Neural crest cell (in vitro differentiated cells): ENCODE data around the gene GHRHR. TPM values are rescaled to one million over a fixed set of nuclear protein-coding genes. Genes with fewer than 3 reads are reported as not detected.

Source experiments
- DNase-seq: peaks from one replicate; pipeline ENCODE4 v3.0.0; 2021; ENCODE audit warnings: low read depth, mixed read lengths, low spot score
- H3K27ac Mint-ChIP-seq: one replicate; pipeline ENCODE4 v1.8.0; 2021; ENCODE audit warnings: mild to moderate bottlenecking, mixed read lengths; ENCODE audit not compliant: unreplicated experiment
- H3K27me3 Mint-ChIP-seq: 2 replicates; pipeline ENCODE4 v1.8.0; 2021; ENCODE audit warnings: low read depth, mild to moderate bottlenecking, mixed read lengths
- H3K36me3 Mint-ChIP-seq: 2 replicates; pipeline ENCODE4 v1.8.0; 2021; ENCODE audit warnings: low read depth, mild to moderate bottlenecking, mixed read lengths
- H3K4me1 Mint-ChIP-seq: 2 replicates; pipeline ENCODE4 v1.8.0; 2021; ENCODE audit warnings: mixed read lengths
- H3K4me3 Mint-ChIP-seq: one replicate; pipeline ENCODE4 v1.8.0; 2021; ENCODE audit warnings: mild to moderate bottlenecking, mixed read lengths
- H3K9me3 Mint-ChIP-seq: 2 replicates; pipeline ENCODE4 v1.8.0; 2021; ENCODE audit warnings: mixed read lengths
- total RNA-seq: library from RNA; stranded (reverse); gene quantifications from 2 replicates; pipeline ENCODE4 v1.2.1, GENCODE V29; 2021
- TF ChIP-seq, protein P1 (sequence below): fragments of 200-600 bp; sonication (generic); conservative IDR thresholded peaks from 2 replicates; pipeline ENCODE4 v1.5.0; 2021; ENCODE audit warnings: antibody characterized with exemption, mild to moderate bottlenecking

The GHRHR gene
- total RNA-seq, 1 donor from 2014 or later, result not detected

DNA sequence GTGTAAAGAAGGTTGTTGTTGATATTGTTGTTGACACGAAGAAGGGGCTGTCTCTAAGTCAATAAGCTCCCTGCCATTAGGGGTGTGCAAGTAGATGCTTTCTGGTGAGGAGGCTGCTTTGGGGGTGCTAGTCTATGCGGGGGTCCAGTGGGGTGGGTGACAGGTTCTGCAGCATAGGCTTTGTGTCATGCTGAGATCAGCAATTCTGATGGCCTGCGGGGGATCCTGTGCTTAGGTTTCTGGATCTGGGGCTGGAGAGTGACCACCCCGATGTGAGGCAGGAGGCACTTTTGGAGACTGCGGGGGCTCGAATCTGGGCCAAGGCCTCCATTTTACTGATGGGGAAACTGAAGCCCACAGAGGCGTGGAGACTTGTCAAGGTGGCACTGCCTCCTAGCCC lies 47.0 kb upstream of the GHRHR start:
- H3K4me3 Mint-ChIP-seq, result no peak overlapping the region
- H3K27ac Mint-ChIP-seq, result peak overlapping the region; percentile 93
- peaks cover 18% of the 10 kb centered on the region for H3K4me1 Mint-ChIP-seq

DNA sequence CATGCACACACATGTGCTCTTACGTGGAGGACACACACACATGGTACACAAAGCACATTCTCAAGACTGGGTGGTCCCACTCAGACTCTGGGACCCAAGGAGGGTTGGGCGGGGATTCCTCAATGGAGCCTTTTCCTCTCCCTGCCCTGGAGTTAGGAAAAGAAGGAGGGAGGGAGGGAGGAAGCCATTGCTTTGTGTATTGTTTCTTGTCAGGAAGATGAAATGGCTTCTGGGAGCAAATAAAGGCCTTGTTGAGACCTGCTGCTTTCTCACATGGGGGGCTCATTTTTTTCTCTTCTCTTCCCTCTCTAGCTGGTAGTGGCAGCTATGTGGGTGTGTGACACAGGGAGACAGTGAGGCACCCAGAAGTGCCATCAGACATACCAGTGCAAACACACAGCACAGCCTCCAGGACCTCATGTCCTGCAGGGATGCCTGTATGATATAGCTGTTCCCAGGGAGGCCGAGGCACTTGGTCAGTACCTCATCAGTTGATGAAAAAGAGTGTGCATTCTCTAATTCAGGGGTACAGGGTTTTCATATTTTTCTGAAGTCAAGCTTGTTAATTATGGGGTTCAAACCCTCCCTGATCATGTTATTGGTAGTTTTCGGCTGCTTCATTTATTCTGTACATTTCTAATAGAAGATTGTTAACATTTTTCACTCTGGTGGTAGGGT lies 46.4 kb upstream of the GHRHR start:
- no peak overlapping the region for H3K4me3 Mint-ChIP-seq
- H3K4me1 Mint-ChIP-seq, result peaks cover 18% of the 10 kb centered on the region
- DNase-seq, result no peak
- H3K27ac Mint-ChIP-seq, result peak overlapping the region; percentile 93
- no peaks in the 10 kb centered on the region for H3K27me3 Mint-ChIP-seq
- TF ChIP-seq, protein P1, sequence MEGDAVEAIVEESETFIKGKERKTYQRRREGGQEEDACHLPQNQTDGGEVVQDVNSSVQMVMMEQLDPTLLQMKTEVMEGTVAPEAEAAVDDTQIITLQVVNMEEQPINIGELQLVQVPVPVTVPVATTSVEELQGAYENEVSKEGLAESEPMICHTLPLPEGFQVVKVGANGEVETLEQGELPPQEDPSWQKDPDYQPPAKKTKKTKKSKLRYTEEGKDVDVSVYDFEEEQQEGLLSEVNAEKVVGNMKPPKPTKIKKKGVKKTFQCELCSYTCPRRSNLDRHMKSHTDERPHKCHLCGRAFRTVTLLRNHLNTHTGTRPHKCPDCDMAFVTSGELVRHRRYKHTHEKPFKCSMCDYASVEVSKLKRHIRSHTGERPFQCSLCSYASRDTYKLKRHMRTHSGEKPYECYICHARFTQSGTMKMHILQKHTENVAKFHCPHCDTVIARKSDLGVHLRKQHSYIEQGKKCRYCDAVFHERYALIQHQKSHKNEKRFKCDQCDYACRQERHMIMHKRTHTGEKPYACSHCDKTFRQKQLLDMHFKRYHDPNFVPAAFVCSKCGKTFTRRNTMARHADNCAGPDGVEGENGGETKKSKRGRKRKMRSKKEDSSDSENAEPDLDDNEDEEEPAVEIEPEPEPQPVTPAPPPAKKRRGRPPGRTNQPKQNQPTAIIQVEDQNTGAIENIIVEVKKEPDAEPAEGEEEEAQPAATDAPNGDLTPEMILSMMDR, result no peak
- no peaks in the 10 kb centered on the region for H3K36me3 Mint-ChIP-seq
- no peaks in the 10 kb centered on the region for H3K9me3 Mint-ChIP-seq

More for the DNA sequence above, 47.0 kb upstream of the GHRHR start:
- TF ChIP-seq, protein P1, result no peak
- no peaks in the 10 kb centered on the region for H3K36me3 Mint-ChIP-seq
- no peaks in the 10 kb centered on the region for H3K27me3 Mint-ChIP-seq
- no peaks in the 10 kb centered on the region for H3K9me3 Mint-ChIP-seq
- no peak for DNase-seq

DNA sequence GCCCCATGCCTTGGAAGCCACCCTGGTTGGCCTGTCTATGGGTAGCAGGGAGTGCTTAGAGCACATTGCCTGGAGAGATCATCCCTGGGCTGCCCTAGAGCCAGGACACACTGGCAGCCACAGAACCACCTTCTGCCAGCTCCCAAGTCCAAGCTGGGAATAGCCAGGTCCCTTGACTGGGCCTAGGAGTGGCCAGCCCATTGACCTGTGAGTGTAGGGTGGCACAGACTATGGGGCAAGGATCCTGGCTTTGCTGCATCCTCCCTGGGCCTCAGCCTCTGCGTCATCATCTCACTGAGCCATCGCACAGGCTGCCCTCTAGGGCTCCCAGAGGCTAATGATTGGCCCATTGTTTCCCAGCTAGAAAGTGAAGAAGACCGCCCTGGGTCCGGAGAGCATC lies 45.1 kb upstream of the GHRHR start:
- TF ChIP-seq, protein P1, result no peak
- H3K27me3 Mint-ChIP-seq, result no peaks in the 10 kb centered on the region
- H3K4me1 Mint-ChIP-seq, result peaks cover 13% of the 10 kb centered on the region
- no peak overlapping the region for H3K4me3 Mint-ChIP-seq
- H3K9me3 Mint-ChIP-seq, result no peaks in the 10 kb centered on the region
- H3K36me3 Mint-ChIP-seq, result no peaks in the 10 kb centered on the region
- no peak overlapping the region for H3K27ac Mint-ChIP-seq
- DNase-seq, result no peak

DNA sequence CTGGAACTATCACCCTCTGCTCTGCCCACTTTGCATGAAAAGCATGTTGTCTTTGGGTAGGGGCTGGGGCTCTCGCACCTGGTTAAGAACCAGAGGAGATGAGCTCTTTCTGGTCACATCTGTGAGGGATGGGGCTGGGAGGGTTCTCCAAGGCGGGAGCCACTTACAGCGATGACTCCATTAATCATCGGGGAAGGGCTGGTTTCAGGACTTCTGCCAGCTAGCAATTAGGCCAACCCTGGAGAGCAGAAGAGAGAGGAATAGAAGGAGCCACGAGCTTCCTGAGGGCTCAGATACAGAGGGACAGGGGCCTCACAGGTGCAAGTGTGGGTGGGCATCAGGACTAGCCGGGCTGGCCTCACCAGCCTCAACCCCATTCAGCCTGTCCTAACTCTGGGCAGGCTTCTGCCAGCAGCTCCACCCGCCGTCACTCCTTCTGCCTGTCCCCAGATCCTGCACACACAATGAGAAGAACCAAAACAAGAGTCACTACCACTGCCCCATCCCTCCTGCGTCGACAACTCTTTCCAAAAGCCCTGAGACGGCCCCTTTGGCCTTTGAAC lies 43.7 kb upstream of the GHRHR start:
- TF ChIP-seq, protein P1, result no peak
- no peak overlapping the region for H3K4me3 Mint-ChIP-seq
- DNase-seq, result no peak
- no peaks in the 10 kb centered on the region for H3K27me3 Mint-ChIP-seq
- H3K4me1 Mint-ChIP-seq, result peaks cover 13% of the 10 kb centered on the region
- no peaks in the 10 kb centered on the region for H3K36me3 Mint-ChIP-seq
- no peaks in the 10 kb centered on the region for H3K9me3 Mint-ChIP-seq
- H3K27ac Mint-ChIP-seq, result peak overlapping the region; percentile 28

DNA sequence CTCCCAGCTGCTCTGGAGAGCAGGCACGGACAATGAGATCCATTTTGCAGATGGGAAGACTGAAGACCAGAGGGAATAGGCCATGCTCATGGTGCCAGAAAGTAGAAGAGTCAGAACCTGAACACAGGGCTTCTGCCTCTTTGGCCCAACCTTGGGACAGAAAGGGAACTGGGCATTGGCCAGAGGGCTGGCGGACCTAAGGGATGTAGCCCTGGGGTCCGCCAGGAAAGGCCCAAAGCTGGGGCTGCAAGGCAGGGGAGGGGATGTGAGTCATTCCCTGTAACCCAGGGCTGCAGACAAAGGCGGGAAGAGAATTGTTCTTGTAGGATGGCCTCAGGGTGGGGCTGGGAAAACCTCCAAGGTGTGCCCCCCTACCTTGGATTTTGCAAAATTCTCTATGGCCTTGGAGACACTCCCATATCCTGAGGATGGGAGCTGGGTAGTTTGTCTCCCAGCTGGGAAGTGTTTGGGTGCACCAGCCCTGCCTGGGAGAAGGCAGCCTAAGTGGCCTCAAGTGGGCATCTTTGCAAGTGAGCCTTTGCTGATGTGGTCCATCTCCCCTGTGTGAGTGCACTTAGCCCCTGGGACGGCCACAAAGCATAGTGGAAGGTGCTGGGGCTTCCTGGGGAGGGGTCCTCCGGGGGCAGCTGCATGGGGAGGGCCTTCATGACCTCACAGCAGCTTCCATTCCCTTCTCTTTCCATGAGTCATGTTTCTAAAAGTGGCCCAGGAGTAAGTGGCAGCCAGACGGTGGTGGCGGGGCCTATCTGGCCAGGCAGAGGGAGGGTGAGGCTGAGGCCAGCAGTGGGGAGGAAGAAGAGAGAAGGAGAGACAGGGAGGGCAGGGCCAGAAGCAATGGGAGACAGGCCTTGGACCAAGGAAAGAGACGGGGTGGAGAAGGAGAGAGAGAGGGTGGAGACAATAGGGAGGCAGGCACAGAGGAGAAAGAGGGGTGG lies 42.9 kb upstream of the GHRHR start:
- peaks cover 13% of the 10 kb centered on the region for H3K4me1 Mint-ChIP-seq
- no peaks in the 10 kb centered on the region for H3K27me3 Mint-ChIP-seq
- H3K9me3 Mint-ChIP-seq, result no peaks in the 10 kb centered on the region
- H3K4me3 Mint-ChIP-seq, result no peak overlapping the region
- no peak for DNase-seq
- TF ChIP-seq, protein P1, result no peak
- H3K27ac Mint-ChIP-seq, result no peak overlapping the region
- H3K36me3 Mint-ChIP-seq, result no peaks in the 10 kb centered on the region
